Lung (tissue), 12 donors: ENCODE data around the gene DCDC2C. TPM values are rescaled to one million over a fixed set of nuclear protein-coding genes. Genes with fewer than 3 reads are reported as not detected.

Source experiments
- ATAC-seq: fragments of 200-7000 bp; cut with Tn5 transposase; one replicate; pipeline ENCODE4 v1.9.1; 2020; ENCODE audit warnings: moderate number of reproducible peaks; ENCODE audit not compliant: insufficient read depth, low FRiP score
- DNase-seq, 3 donors: peaks; one replicate each; pipeline ENCODE4 v3.0.0-alpha.2; 2013 to 2017
- H3K27ac ChIP-seq, 2 donors: one replicate each; pipeline ENCODE4 v1.5.1; 2013; ENCODE audit warnings: mild to moderate bottlenecking in 2 of 2, moderate library complexity in 2 of 2, control low read depth in 1 of 2, inconsistent platforms in 1 of 2, low read depth in 1 of 2, low read length in 1 of 2
- H3K27me3 ChIP-seq, 3 donors: one replicate each; pipeline ENCODE4 v1.5.1; 2013; ENCODE audit warnings: low read length in 2 of 3; ENCODE audit not compliant: control insufficient read depth in 3 of 3, insufficient read depth in 3 of 3
- H3K36me3 ChIP-seq, 4 donors: one replicate each; pipeline ENCODE4 v1.5.1; 2013; ENCODE audit warnings: low read length in 4 of 4, mild to moderate bottlenecking in 1 of 4, moderate library complexity in 1 of 4; ENCODE audit not compliant: control insufficient read depth in 4 of 4, insufficient read depth in 4 of 4
- H3K4me1 ChIP-seq, 5 donors: one replicate each; pipeline ENCODE4 v1.5.1; 2013; ENCODE audit warnings: low read length in 5 of 5, mild to moderate bottlenecking in 2 of 5, moderate library complexity in 1 of 5; ENCODE audit not compliant: control insufficient read depth in 5 of 5, insufficient read depth in 5 of 5
- H3K4me3 ChIP-seq: one replicate; pipeline ENCODE4 v1.5.1; 2013; ENCODE audit warnings: mild to moderate bottlenecking, control low read depth, moderate library complexity
- H3K9ac ChIP-seq, 2 donors: one replicate each; pipeline ENCODE4 v1.5.1; 2013; ENCODE audit warnings: low read length in 2 of 2, control low read depth in 1 of 2; ENCODE audit not compliant: insufficient read depth in 1 of 2
- H3K9me3 ChIP-seq, 4 donors: one replicate each; pipeline ENCODE4 v1.5.1; 2013; ENCODE audit warnings: low read length in 3 of 4, mild to moderate bottlenecking in 1 of 4, moderate library complexity in 1 of 4; ENCODE audit not compliant: control insufficient read depth in 4 of 4, insufficient read depth in 3 of 4
- CTCF ChIP-seq: IDR thresholded peaks from 2 replicates; pipeline ENCODE4 v1.5.1; 2012; ENCODE audit warnings: mild to moderate bottlenecking; ENCODE audit errors: control extremely low read depth, extremely low read depth
- WGBS, 2 donors: extraction: QIAGEN DNeasy Blood & Tissue Kit; methylation state at CpG; one replicate each; pipeline ENCODE4 v1.1.7; 2013; 5-methylcytosine and 5-hydroxymethylcytosine counted together
- polyA plus RNA-seq, 2 donors: library from polyadenylated mRNA; stranded (reverse); fragments of 200-250 nt; gene quantifications; one replicate each; pipeline ENCODE4 v1.2.1, GENCODE V29; 2013
- total RNA-seq, 2 donors: library from RNA; depleted of rRNA in 1 of 2; stranded (reverse); fragments of >200 nt in 1 of 2; gene quantifications; one replicate each; pipeline ENCODE4 v1.2.1, GENCODE V29; 2014 to 2021
- donor health status: control.
- donor health status: control.
- donor health status: Bipolar disorder and iron deficiency.
- donor health status: healthy.
- donor health status: DM: yes; HTN: yes; CAD: no.

DCDC2C gene
- total and polyA plus RNA-seq, 4 donors = 0.37 TPM; not detected in 3

GRCh38 chr2:3777966-3778365 is 74.6 kb downstream of the DCDC2C start:
- no peaks in the 10 kb centered on the region for H3K9me3 ChIP-seq
- ATAC-seq = no peak
- no peak overlapping the region for H3K9ac ChIP-seq
- 33 to 55% methylated on average over 11 of the region's 11 CpGs for WGBS, 2 donors
- no peak for TF ChIP-seq CTCF
- H3K27ac ChIP-seq = no peak overlapping the region
- no peak overlapping the region for H3K4me3 ChIP-seq
- no peak for DNase-seq
- H3K4me1 ChIP-seq = peaks cover 0 to 4% (median 2%) of the 10 kb centered on the region in 5 donors
- peaks cover 0 to 7% (median 0%) of the 10 kb centered on the region in 3 donors for H3K27me3 ChIP-seq
- H3K36me3 ChIP-seq = no peaks in the 10 kb centered on the region

- ATAC-seq (no peak), DNase-seq (no peak)
- no peak overlapping the region for H3K4me3 ChIP-seq
- H3K9ac ChIP-seq = no peak overlapping the region
- no peak for TF ChIP-seq CTCF
- no peak overlapping the region for H3K27ac ChIP-seq
- H3K27me3 ChIP-seq = peaks cover 0 to 7% (median 0%) of the 10 kb centered on the region in 3 donors
- H3K4me1 ChIP-seq = peaks cover 0 to 4% (median 2%) of the 10 kb centered on the region in 5 donors
- WGBS, 2 donors = 83 to 85% methylated on average over 24 of the region's 24 CpGs
- no peaks in the 10 kb centered on the region for H3K36me3 ChIP-seq
- no peaks in the 10 kb centered on the region for H3K9me3 ChIP-seq
Observed at GRCh38 chr2:3778851-3779495, 75.6 kb downstream of the DCDC2C start.

GRCh38 chr2:3779496-3780049 is 76.2 kb downstream of the DCDC2C start:
- ATAC-seq (no peak), DNase-seq (no peak)
- no peak for TF ChIP-seq CTCF
- Histone ChIP-seq H3K4me3 (no peak overlapping the region), H3K36me3 (no peaks in the 10 kb centered on the region), H3K4me1 (peaks cover 0 to 4% (median 2%) of the 10 kb centered on the region in 5 donors), H3K9ac (no peak overlapping the region), H3K27ac (no peak overlapping the region), H3K27me3 (peaks cover 0 to 7% (median 0%) of the 10 kb centered on the region in 3 donors), H3K9me3 (no peaks in the 10 kb centered on the region)
- 51 to 63% methylated on average over 10 of the region's 10 CpGs for WGBS, 2 donors
